HG02642 (cell line): ENCODE results near the gene DRC7.

ENCODE experiments used
- ATAC-seq: cut with Tn5 transposase; IDR thresholded peaks from one replicate; pipeline ENCODE4 v1.9.1; 2021; ENCODE audit warnings: mild to moderate bottlenecking; ENCODE audit not compliant: unreplicated experiment, poor library complexity

Gene DRC7

GRCh38 chr16:57747091-57747490, 52.5 kb downstream of the DRC7 start:
- ATAC-seq: no peak

- no peak for ATAC-seq
Measured at GRCh38 chr16:57747496-57747895, 52.9 kb downstream of the DRC7 start.

GRCh38 chr16:57747996-57748395, 53.4 kb downstream of the DRC7 start:
- ATAC-seq: no peak

- no peak for ATAC-seq
Measured at GRCh38 chr16:57748596-57748995, 54.0 kb downstream of the DRC7 start.

GRCh38 chr16:57749101-57749692, 54.6 kb downstream of the DRC7 start:
- no peak for ATAC-seq

GRCh38 chr16:57749856-57750452, 55.3 kb downstream of the DRC7 start:
- no peak for ATAC-seq

- ATAC-seq: no peak
Measured at GRCh38 chr16:57750796-57751538, 56.4 kb downstream of the DRC7 start.

GRCh38 chr16:57751539-57752202, 57.1 kb downstream of the DRC7 start:
- no peak for ATAC-seq

GRCh38 chr16:57752203-57752580, 57.6 kb downstream of the DRC7 start:
- no peak for ATAC-seq

GRCh38 chr16:57752581-57753447, 58.2 kb downstream of the DRC7 start:
- no peak for ATAC-seq

GRCh38 chr16:57753448-57754353, 59.1 kb downstream of the DRC7 start:
- ATAC-seq: no peak

GRCh38 chr16:57754354-57755060, 59.9 kb downstream of the DRC7 start:
- ATAC-seq: no peak

GRCh38 chr16:57755061-57755684, 60.6 kb downstream of the DRC7 start:
- no peak for ATAC-seq

GRCh38 chr16:57755726-57756423, 61.3 kb downstream of the DRC7 start:
- ATAC-seq: no peak

GRCh38 chr16:57756424-57757325, 62.1 kb downstream of the DRC7 start:
- no peak for ATAC-seq

- ATAC-seq: peak; percentile 78
Measured at GRCh38 chr16:57757326-57757786, 62.8 kb downstream of the DRC7 start.

GRCh38 chr16:57757883-57758282, 63.3 kb downstream of the DRC7 start:
- ATAC-seq: no peak
